ENCODE measurements around the gene HBA2. TPM values are rescaled to one million over a fixed set of nuclear protein-coding genes. Genes with fewer than 3 reads are reported as not detected.
"Not testable (repeated sequence)": the region's sequence is repeated elsewhere in the genome, so short reads cannot be mapped to it uniquely, and the experiment has no call there.

The HBA2 gene
- polyA plus RNA-seq, 1 donor, result 1,574 TPM

DNA sequence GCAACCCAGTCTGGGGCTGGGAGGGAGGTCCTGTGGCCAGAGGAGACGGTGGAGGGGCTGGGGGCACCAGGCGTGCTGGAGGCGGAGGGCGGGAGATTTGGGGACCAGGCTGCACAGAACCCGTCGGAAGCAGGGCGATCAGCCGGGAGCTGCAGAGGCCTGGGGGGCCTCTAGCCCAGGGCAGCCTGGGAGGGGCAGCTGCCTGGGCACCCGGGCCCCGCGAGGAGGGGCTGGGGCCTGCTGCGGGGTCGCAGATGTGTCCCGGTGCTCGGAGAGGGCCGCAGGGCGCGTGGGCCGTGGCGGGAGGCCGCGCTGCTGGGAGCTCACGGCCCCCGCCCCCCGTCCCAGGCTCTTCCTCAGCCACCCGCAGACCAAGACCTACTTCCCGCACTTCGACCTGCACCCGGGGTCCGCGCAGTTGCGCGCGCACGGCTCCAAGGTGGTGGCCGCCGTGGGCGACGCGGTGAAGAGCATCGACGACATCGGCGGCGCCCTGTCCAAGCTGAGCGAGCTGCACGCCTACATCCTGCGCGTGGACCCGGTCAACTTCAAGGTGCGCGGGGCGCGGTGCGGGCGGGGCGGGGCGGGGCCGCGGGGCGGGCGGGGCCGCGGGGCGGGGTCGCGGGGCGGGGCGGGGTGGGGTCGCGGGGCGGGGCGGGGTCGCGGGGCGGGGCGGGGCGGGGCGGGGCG is 8.4 kb upstream of the HBA2 start:
- not testable (repeated sequence) for H3K4me3 ChIP-seq (ENCODE audit: low read length); DNase-seq; H3K27ac ChIP-seq (ENCODE audit: low read length); H3K36me3 ChIP-seq (ENCODE audit: control insufficient read depth, insufficient read depth, low read length); H3K4me1 ChIP-seq (ENCODE audit: control insufficient read depth, insufficient read depth, low read length)
- Histone ChIP-seq H3K27me3 (ENCODE audit: control insufficient read depth, insufficient read depth, low read length) (peaks cover 68% of the 10 kb centered on the region), H3K9me3 (ENCODE audit: control insufficient read depth, low read depth, low read length) (peaks cover 10% of the 10 kb centered on the region)
- no CpG with 5 or more reads among the region's 80 CpGs for WGBS (ENCODE audit: insufficient coverage, low lambda C conversion rate)

- peaks cover 10% of the 10 kb centered on the region for H3K9me3 ChIP-seq (ENCODE audit: control insufficient read depth, low read depth, low read length)
- H3K27me3 ChIP-seq (ENCODE audit: control insufficient read depth, insufficient read depth, low read length), result peaks cover 67% of the 10 kb centered on the region
- DNase-seq, result no peak
- H3K4me3 ChIP-seq (ENCODE audit: low read length), result no peak overlapping the region
- WGBS (ENCODE audit: insufficient coverage, low lambda C conversion rate), result no CpG with 5 or more reads among the region's 77 CpGs
- no peaks in the 10 kb centered on the region for H3K36me3 ChIP-seq (ENCODE audit: control insufficient read depth, insufficient read depth, low read length)
- H3K27ac ChIP-seq (ENCODE audit: low read length), result no peak overlapping the region
- H3K4me1 ChIP-seq (ENCODE audit: control insufficient read depth, insufficient read depth, low read length), result peaks cover 7% of the 10 kb centered on the region
These were observed 7.7 kb upstream of the HBA2 start for GRCh38 chr16:164827-165538.

DNA sequence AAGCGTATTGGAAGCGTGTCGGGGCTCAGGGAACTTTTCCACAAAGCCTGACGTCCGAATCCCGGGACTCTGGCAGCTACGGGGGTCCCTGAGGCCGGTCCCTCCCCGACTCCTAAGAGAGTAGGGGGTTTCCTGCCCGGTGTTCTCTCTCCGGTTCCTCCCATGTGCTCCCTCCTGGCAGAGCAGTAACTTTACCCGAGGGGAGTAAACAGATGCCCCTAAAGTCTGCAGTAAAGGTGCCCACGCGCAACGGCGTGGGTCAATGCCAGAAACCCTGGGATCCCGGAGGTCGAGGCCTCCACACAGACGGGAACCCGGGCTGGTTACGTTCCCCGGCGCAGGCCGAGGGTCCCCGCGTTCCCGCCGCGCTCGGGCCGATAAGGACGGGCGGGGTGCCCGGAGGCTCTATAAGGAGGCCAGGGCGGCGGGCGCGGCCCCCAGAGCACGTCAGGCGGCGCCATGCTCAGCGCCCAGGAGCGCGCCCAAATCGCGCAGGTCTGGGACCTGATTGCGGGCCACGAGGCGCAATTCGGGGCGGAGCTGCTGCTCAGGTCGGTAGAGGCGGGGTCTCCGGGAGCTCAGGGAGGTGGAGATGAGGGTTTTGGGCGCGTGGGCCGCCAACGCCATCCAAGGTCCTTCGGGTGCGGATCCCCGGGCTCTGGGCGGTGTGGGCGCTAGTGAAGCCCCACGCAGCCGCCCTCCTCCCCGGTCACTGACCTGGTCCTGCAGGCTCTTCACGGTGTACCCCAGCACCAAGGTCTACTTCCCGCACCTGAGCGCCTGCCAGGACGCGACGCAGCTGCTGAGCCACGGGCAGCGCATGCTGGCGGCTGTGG is 6.9 kb upstream of the HBA2 start, which contains the start of gene HBM:
Gene HBM, plus strand, starts transcription at position 440 of the 836 bp plus-strand sequence. Its CDS starts 20 bp downstream, at position 460.
- H3K9me3 ChIP-seq (ENCODE audit: control insufficient read depth, low read depth, low read length), result peaks cover 10% of the 10 kb centered on the region
- DNase-seq, result no peak
- H3K4me3 ChIP-seq (ENCODE audit: low read length), result no peak within 1 kb of the TSS
- peaks cover 71% of the 10 kb centered on the region for H3K27me3 ChIP-seq (ENCODE audit: control insufficient read depth, insufficient read depth, low read length)
- H3K4me1 ChIP-seq (ENCODE audit: control insufficient read depth, insufficient read depth, low read length), result peaks cover 7% of the 10 kb centered on the region
- H3K36me3 ChIP-seq (ENCODE audit: control insufficient read depth, insufficient read depth, low read length), result no peaks in the 10 kb centered on the region
- H3K27ac ChIP-seq (ENCODE audit: low read length), result no peak within 1 kb of the TSS
- no CpG with 5 or more reads among the region's 75 CpGs for WGBS (ENCODE audit: insufficient coverage, low lambda C conversion rate)

- H3K4me3 ChIP-seq (ENCODE audit: low read length), result no peak overlapping the region
- peaks cover 73% of the 10 kb centered on the region for H3K27me3 ChIP-seq (ENCODE audit: control insufficient read depth, insufficient read depth, low read length)
- no peak overlapping the region for H3K27ac ChIP-seq (ENCODE audit: low read length)
- WGBS (ENCODE audit: insufficient coverage, low lambda C conversion rate), result no CpG with 5 or more reads among the region's 45 CpGs
- peaks cover 10% of the 10 kb centered on the region for H3K9me3 ChIP-seq (ENCODE audit: control insufficient read depth, low read depth, low read length)
- peaks cover 7% of the 10 kb centered on the region for H3K4me1 ChIP-seq (ENCODE audit: control insufficient read depth, insufficient read depth, low read length)
- no peak for DNase-seq
- H3K36me3 ChIP-seq (ENCODE audit: control insufficient read depth, insufficient read depth, low read length), result no peaks in the 10 kb centered on the region
These were observed 6.1 kb upstream of the HBA2 start for GRCh38 chr16:166375-167121.

- Histone ChIP-seq H3K4me1 (ENCODE audit: control insufficient read depth, insufficient read depth, low read length) (peaks cover 7% of the 10 kb centered on the region), H3K27ac (ENCODE audit: low read length) (no peak overlapping the region), H3K27me3 (ENCODE audit: control insufficient read depth, insufficient read depth, low read length) (peaks cover 73% of the 10 kb centered on the region), H3K36me3 (ENCODE audit: control insufficient read depth, insufficient read depth, low read length) (no peaks in the 10 kb centered on the region), H3K9me3 (ENCODE audit: control insufficient read depth, low read depth, low read length) (peaks cover 10% of the 10 kb centered on the region), H3K4me3 (ENCODE audit: low read length) (no peak overlapping the region)
- no peak for DNase-seq
- WGBS (ENCODE audit: insufficient coverage, low lambda C conversion rate), result no CpG with 5 or more reads among the region's 11 CpGs
These were observed 5.5 kb upstream of the HBA2 start for GRCh38 chr16:167122-167690.

DNA sequence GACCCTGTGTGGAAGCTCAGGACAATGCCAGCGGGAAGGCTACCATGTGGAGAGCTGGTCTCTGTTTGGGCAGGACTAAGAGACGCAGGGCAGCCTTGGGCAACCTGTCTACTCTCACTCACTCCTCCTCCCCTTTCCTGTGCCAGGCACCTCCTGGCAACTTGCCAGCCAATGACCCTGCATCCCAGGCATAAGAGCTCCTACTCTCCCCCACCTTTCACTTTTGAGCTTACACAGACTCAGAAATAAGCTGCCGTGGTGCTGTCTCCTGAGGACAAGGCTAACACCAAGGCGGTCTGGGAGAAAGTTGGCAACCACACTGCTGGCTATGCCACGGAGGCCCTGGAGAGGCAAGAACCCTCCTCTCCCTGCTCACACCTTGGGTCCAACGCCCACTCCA is 4.3 kb upstream of the HBA2 start:
- Histone ChIP-seq H3K36me3 (ENCODE audit: control insufficient read depth, insufficient read depth, low read length) (no peaks in the 10 kb centered on the region), H3K4me1 (ENCODE audit: control insufficient read depth, insufficient read depth, low read length) (peaks cover 7% of the 10 kb centered on the region), H3K9me3 (ENCODE audit: control insufficient read depth, low read depth, low read length) (peaks cover 10% of the 10 kb centered on the region), H3K27me3 (ENCODE audit: control insufficient read depth, insufficient read depth, low read length) (peaks cover 68% of the 10 kb centered on the region), H3K4me3 (ENCODE audit: low read length) (no peak overlapping the region), H3K27ac (ENCODE audit: low read length) (no peak overlapping the region)
- DNase-seq, result no peak
- WGBS (ENCODE audit: insufficient coverage, low lambda C conversion rate), result no CpG with 5 or more reads among the region's 6 CpGs

GRCh38 chr16:169014-169413 is 3.7 kb upstream of the HBA2 start:
- Histone ChIP-seq H3K9me3 (ENCODE audit: control insufficient read depth, low read depth, low read length) (peaks cover 10% of the 10 kb centered on the region), H3K4me1 (ENCODE audit: control insufficient read depth, insufficient read depth, low read length) (peaks cover 7% of the 10 kb centered on the region), H3K36me3 (ENCODE audit: control insufficient read depth, insufficient read depth, low read length) (no peaks in the 10 kb centered on the region), H3K27me3 (ENCODE audit: control insufficient read depth, insufficient read depth, low read length) (peaks cover 69% of the 10 kb centered on the region), H3K27ac (ENCODE audit: low read length) (no peak overlapping the region), H3K4me3 (ENCODE audit: low read length) (no peak overlapping the region)
- WGBS (ENCODE audit: insufficient coverage, low lambda C conversion rate), result no CpG with 5 or more reads among the region's 3 CpGs
- no peak for DNase-seq

DNA sequence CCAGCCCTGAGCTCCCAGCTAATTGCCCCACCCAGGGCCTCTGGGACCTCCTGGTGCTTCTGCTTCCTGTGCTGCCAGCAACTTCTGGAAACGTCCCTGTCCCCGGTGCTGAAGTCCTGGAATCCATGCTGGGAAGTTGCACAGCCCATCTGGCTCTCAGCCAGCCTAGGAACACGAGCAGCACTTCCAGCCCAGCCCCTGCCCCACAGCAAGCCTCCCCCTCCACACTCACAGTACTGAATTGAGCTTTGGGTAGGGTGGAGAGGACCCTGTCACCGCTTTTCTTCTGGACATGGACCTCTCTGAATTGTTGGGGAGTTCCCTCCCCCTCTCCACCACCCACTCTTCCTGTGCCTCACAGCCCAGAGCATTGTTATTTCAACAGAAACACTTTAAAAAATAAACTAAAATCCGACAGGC is 2.6 kb upstream of the HBA2 start:
- H3K36me3 ChIP-seq (ENCODE audit: control insufficient read depth, insufficient read depth, low read length); H3K27ac ChIP-seq (ENCODE audit: low read length); H3K4me3 ChIP-seq (ENCODE audit: low read length); H3K9me3 ChIP-seq (ENCODE audit: control insufficient read depth, low read depth, low read length); H3K4me1 ChIP-seq (ENCODE audit: control insufficient read depth, insufficient read depth, low read length); DNase-seq: not testable (repeated sequence)
- no CpG with 5 or more reads among the region's 5 CpGs for WGBS (ENCODE audit: insufficient coverage, low lambda C conversion rate)
- H3K27me3 ChIP-seq (ENCODE audit: control insufficient read depth, insufficient read depth, low read length), result peaks cover 76% of the 10 kb centered on the region

GRCh38 chr16:170788-171187 is 1.9 kb upstream of the HBA2 start:
- no peak for DNase-seq
- WGBS (ENCODE audit: insufficient coverage, low lambda C conversion rate), result 86% methylated on average over 1 of the region's 1 CpG
- H3K27me3 ChIP-seq (ENCODE audit: control insufficient read depth, insufficient read depth, low read length), result peaks cover 75% of the 10 kb centered on the region

More at GRCh38 chr16:170788-171187, 1.9 kb upstream of the HBA2 start:
- Histone ChIP-seq H3K27ac (ENCODE audit: low read length) (no peak overlapping the region), H3K4me1 (ENCODE audit: control insufficient read depth, insufficient read depth, low read length) (no peaks in the 10 kb centered on the region), H3K9me3 (ENCODE audit: control insufficient read depth, low read depth, low read length) (peaks cover 4% of the 10 kb centered on the region), H3K36me3 (ENCODE audit: control insufficient read depth, insufficient read depth, low read length) (no peaks in the 10 kb centered on the region), H3K4me3 (ENCODE audit: low read length) (no peak overlapping the region)
